A549 (cell line): Measurements from ENCODE around the gene TMEM100. TPM values are rescaled to one million over a fixed set of nuclear protein-coding genes. Genes with fewer than 3 reads are reported as not detected.

ENCODE experiments used
- ATAC-seq, 2 experiments: fragments of 200-7000 bp in 1 of 2; fragments of >200 bp in 1 of 2; cut with Nextera tagmentation in 1 of 2; cut with Tn5 transposase in 1 of 2; 3 replicates each; pipeline versions ENCODE4 v1.8.0 to v1.9.1; 2018 to 2020; ENCODE audit warnings: mild to moderate bottlenecking in 1 of 2, moderate library complexity in 1 of 2
- CTCF ChIA-PET: fragments of 300-600 bp; sonication (Branson Sonifier 250); formaldehyde crosslinking; extraction: SDS; loops from one replicate; lab custom pipeline; 2021; ENCODE audit warnings: antibody characterized with exemption, inconsistent platforms; lab: Yijun Ruan, JAX
- POLR2A ChIA-PET: fragments of 350-600 bp; formaldehyde crosslinking; extraction: SDS; loops from one replicate; lab custom pipeline; 2021; ENCODE audit warnings: antibody characterized with exemption, inconsistent platforms; lab: Yijun Ruan, JAX
- DNase-seq, 2 experiments: peaks; one replicate each; pipeline versions ENCODE4 v3.0.0 to v3.0.0-alpha.2; 2011 to 2016; ENCODE audit warnings: low read depth in 1 of 2, low spot score in 1 of 2
- FAIRE-seq: peaks from 2 replicates; lab custom pipeline; 2011; peaks lifted over from hg19 to GRCh38; lab: Jason Lieb, UNC
- H3K27ac ChIP-seq, 2 experiments: fragments of >200 bp; sonication (Bioruptor Twin); formaldehyde crosslinking; 3 replicates each; pipeline ENCODE4 v1.5.1; 2016 to 2017
- H3K4me1 ChIP-seq: fragments of >200 bp; sonication (Bioruptor Twin); formaldehyde crosslinking; 3 replicates; pipeline ENCODE4 v1.6.1; 2016
- H3K4me2 ChIP-seq: fragments of >200 bp; sonication (Bioruptor Twin); formaldehyde crosslinking; 3 replicates; pipeline ENCODE4 v1.6.1; 2016
- H3K4me3 ChIP-seq: fragments of >200 bp; sonication (Bioruptor Twin); formaldehyde crosslinking; 3 replicates; pipeline ENCODE4 v1.5.1; 2016
- H3K9me3 ChIP-seq: fragments of >200 bp; sonication (Bioruptor Twin); formaldehyde crosslinking; 3 replicates; pipeline ENCODE4 v1.6.1; 2016
- CEBPB ChIP-seq, 2 experiments: fragments of >200 bp in 1 of 2; sonication (Bioruptor Twin) in 1 of 2; formaldehyde crosslinking in 1 of 2; IDR thresholded peaks; 2 replicates each; pipeline ENCODE4 v1.6.1; 2012 to 2016
- CHD2 ChIP-seq: fragments of 150-350 bp; IDR thresholded peaks from 2 replicates; pipeline ENCODE4 v1.6.1; 2014; ENCODE audit warnings: low read length; ENCODE audit not compliant: partially characterized antibody
- EHMT2 ChIP-seq: fragments of 200-600 bp; sonication (generic); IDR thresholded peaks from 2 replicates; pipeline ENCODE4 v1.6.1; 2016; ENCODE audit warnings: antibody characterized with exemption, low read depth, mild to moderate bottlenecking, moderate library complexity
- FOSL2 ChIP-seq, 2 experiments: fragments of 450-650 bp in 1 of 2; fragments of >200 bp in 1 of 2; sonication (Bioruptor Twin) in 1 of 2; formaldehyde crosslinking; IDR thresholded peaks; 2 replicates each; pipeline versions ENCODE4 v1.5.0 to v1.6.1; 2016 to 2020; ENCODE audit warnings: mild to moderate bottlenecking in 1 of 2, moderate library complexity in 1 of 2
- FOXS1 ChIP-seq: fragments of 250-450 bp; sonication (Bioruptor Pico); IDR thresholded peaks from 2 replicates; pipeline ENCODE4 v1.5.0; 2020; ENCODE audit warnings: mild to moderate bottlenecking, moderate library complexity
- HOXA7 ChIP-seq: fragments of 250-450 bp; sonication (Bioruptor Pico); IDR thresholded peaks from 2 replicates; pipeline ENCODE4 v1.5.0; 2020; ENCODE audit warnings: mild to moderate bottlenecking, moderate library complexity
- JUN ChIP-seq, 2 experiments: fragments of >200 bp; sonication (Bioruptor Twin); formaldehyde crosslinking; IDR thresholded peaks; 2 replicates in 1 of 2; 3 replicates in 1 of 2; pipeline ENCODE4 v1.6.1; 2016 to 2017
- NR3C1 ChIP-seq: fragments of >200 bp; sonication (Bioruptor Twin); formaldehyde crosslinking; IDR thresholded peaks from 3 replicates; pipeline ENCODE4 v1.6.1; 2017
- PHF8 ChIP-seq: fragments of 200-600 bp; sonication (generic); IDR thresholded peaks from 2 replicates; pipeline ENCODE4 v1.6.1; 2016; ENCODE audit warnings: low read depth, mild to moderate bottlenecking, antibody characterized with exemption, moderate library complexity, borderline replicate concordance
- RARB ChIP-seq: fragments of 250-450 bp; sonication (Bioruptor Pico); IDR thresholded peaks from 2 replicates; pipeline ENCODE4 v1.8.0; 2021; ENCODE audit warnings: mild to moderate bottlenecking, moderate library complexity
- RCOR1 ChIP-seq: fragments of 150-350 bp; IDR thresholded peaks from 2 replicates; pipeline ENCODE4 v1.6.1; 2014; ENCODE audit warnings: antibody characterized with exemption, low read length, low read depth
- SMC3 ChIP-seq: fragments of >200 bp; sonication (Bioruptor Twin); formaldehyde crosslinking; IDR thresholded peaks from 3 replicates; pipeline ENCODE4 v1.6.1; 2018; ENCODE audit warnings: inconsistent platforms
- SREBF2 ChIP-seq: fragments of 450-650 bp; IDR thresholded peaks from 2 replicates; pipeline ENCODE4 v1.6.1; 2014; ENCODE audit warnings: mild to moderate bottlenecking, moderate library complexity
- ZNF302 ChIP-seq: fragments of 250-450 bp; sonication (Bioruptor Pico); IDR thresholded peaks from 2 replicates; pipeline ENCODE4 v1.9.0; 2021; ENCODE audit warnings: inconsistent platforms, mild to moderate bottlenecking, moderate library complexity
- ZSCAN20 ChIP-seq: fragments of 250-450 bp; sonication (Bioruptor Pico); IDR thresholded peaks from 2 replicates; pipeline ENCODE4 v1.8.0; 2022; ENCODE audit warnings: mild to moderate bottlenecking, moderate library complexity
- WGBS: methylation state at CpG from one replicate; pipeline ENCODE4 v1.1.6; 2017; ENCODE audit errors: missing lambda C conversion rate; 5-methylcytosine and 5-hydroxymethylcytosine counted together
- polyA plus RNA-seq, 4 experiments: library from polyadenylated mRNA; depleted of rRNA in 3 of 4; stranded (reverse); fragments of >200 nt; fragmentation: RNase III in 1 of 4; extraction: RNeasy Plus Mini Kit Qiagen cat#74134 plus additional on column Dnase treatment in 1 of 4; gene quantifications; 2 replicates in 3 of 4; 3 replicates in 1 of 4; pipeline ENCODE4 v1.2.3, GENCODE V29; 2011 to 2017
- TF ChIP-seq, protein P1 (sequence below): IDR thresholded peaks from 2 replicates; pipeline ENCODE4 v1.6.1; 2012
- TF ChIP-seq, protein P2 (sequence below): fragments of >200 bp; sonication (Bioruptor Twin); formaldehyde crosslinking; IDR thresholded peaks from 3 replicates; pipeline ENCODE4 v1.5.1; 2016
- TF ChIP-seq, protein P3 (sequence below): IDR thresholded peaks from 2 replicates; pipeline ENCODE4 v1.6.1; 2012
- TF ChIP-seq, protein P4 (sequence below): fragments of 250-450 bp; sonication (Bioruptor Pico); IDR thresholded peaks from 2 replicates; pipeline ENCODE4 v1.5.0; 2020; ENCODE audit warnings: low read depth, mild to moderate bottlenecking, moderate library complexity

The TMEM100 gene
- polyA plus RNA-seq, 2 of the 4 experiments (the other 2 are of a cell fraction): not detected

DNA sequence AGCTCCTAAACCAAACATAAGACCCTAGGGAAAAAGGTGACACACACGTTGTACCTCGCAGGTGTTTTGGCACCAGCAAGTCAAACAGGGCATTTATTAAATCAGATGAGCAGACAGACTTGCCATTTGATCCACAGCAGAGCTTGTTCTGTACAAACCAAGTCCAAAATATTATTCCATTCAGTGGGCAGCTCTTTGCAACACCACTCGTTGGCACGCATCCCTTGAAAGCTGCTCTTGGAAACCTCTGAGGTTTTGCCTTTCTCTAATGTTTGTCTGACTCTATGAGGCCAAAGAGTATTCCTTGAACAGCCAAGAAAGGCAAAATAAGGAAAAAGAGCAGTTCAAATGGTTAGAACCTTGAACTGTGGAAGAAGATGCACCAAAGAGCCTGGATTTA lies 12.7 kb downstream of the TMEM100 start:
- H3K27ac ChIP-seq: no peak overlapping the region
- POLR2A ChIA-PET: no interaction called here
- ATAC-seq: no peak
- no peaks in the 10 kb centered on the region for H3K9me3 ChIP-seq
- no peak overlapping the region for H3K4me3 ChIP-seq
- no peak for FAIRE-seq
- TF ChIP-seq ZNF302 (CRISPR knock-in tag) (no peak), PHF8 (no peak), SREBF2 (no peak), RARB (CRISPR knock-in tag) (no peak), SMC3 (no peak), JUN (IDR thresholded peaks at IDR 0.05) (no peak), EHMT2 (no peak), HOXA7 (no peak), ZSCAN20 (CRISPR knock-in tag) (no peak)
- TF ChIP-seq, protein P1, sequence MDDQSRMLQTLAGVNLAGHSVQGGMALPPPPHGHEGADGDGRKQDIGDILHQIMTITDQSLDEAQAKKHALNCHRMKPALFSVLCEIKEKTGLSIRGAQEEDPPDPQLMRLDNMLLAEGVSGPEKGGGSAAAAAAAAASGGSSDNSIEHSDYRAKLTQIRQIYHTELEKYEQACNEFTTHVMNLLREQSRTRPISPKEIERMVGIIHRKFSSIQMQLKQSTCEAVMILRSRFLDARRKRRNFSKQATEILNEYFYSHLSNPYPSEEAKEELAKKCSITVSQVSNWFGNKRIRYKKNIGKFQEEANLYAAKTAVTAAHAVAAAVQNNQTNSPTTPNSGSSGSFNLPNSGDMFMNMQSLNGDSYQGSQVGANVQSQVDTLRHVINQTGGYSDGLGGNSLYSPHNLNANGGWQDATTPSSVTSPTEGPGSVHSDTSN: no peak
- TF ChIP-seq, protein P2, sequence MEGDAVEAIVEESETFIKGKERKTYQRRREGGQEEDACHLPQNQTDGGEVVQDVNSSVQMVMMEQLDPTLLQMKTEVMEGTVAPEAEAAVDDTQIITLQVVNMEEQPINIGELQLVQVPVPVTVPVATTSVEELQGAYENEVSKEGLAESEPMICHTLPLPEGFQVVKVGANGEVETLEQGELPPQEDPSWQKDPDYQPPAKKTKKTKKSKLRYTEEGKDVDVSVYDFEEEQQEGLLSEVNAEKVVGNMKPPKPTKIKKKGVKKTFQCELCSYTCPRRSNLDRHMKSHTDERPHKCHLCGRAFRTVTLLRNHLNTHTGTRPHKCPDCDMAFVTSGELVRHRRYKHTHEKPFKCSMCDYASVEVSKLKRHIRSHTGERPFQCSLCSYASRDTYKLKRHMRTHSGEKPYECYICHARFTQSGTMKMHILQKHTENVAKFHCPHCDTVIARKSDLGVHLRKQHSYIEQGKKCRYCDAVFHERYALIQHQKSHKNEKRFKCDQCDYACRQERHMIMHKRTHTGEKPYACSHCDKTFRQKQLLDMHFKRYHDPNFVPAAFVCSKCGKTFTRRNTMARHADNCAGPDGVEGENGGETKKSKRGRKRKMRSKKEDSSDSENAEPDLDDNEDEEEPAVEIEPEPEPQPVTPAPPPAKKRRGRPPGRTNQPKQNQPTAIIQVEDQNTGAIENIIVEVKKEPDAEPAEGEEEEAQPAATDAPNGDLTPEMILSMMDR: no peak
- DNase-seq: no peak
- H3K4me1 ChIP-seq: peaks cover 15% of the 10 kb centered on the region
- WGBS: 48% methylated on average over 4 of the region's 4 CpGs
- CTCF ChIA-PET: interaction anchor here (0.5 to 4.3 kb wide), 5 partner anchors 8 to 199 kb away, joined by 3 to 36 read pairs (median 4); no protein-coding TSS in a partner anchor
- H3K4me2 ChIP-seq: no peak overlapping the region

DNA sequence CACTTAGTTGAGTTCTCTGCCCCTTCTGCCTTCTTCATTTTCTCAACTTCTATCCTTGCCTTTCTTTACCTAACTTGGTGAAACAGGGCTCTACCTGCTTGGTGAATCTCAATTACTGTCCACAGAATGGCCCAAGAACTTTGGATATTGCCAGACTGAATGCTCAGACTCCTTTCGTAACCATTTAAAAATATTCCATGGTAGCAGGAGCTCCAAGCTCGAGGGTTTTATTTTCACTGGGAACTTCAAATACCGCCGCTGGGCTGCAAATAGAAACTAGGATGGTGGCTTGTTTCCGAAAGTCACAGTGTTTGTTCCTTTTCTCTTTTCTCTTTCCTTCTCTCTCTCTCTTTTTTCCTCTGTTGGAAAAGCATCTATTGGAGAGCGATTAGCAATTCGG lies 13.2 kb downstream of the TMEM100 start:
- Histone ChIP-seq H3K4me2 (no peak overlapping the region), H3K4me1 (peaks cover 15% of the 10 kb centered on the region), H3K9me3 (no peaks in the 10 kb centered on the region), H3K4me3 (no peak overlapping the region), H3K27ac (no peak overlapping the region)
- ATAC-seq (no peak), FAIRE-seq (no peak), DNase-seq (no peak)
- TF ChIP-seq HOXA7 (no peak), CHD2 (no peak), NR3C1 (no peak), CEBPB (IDR thresholded peaks at IDR 0.05) (no peak), RCOR1 (no peak), FOXS1 (CRISPR knock-in tag) (no peak), FOSL2 (IDR thresholded peaks at IDR 0.05) (no peak), FOSL2 (CRISPR knock-in tag; IDR thresholded peaks at IDR 0.05) (no peak)
- TF ChIP-seq, protein P3, sequence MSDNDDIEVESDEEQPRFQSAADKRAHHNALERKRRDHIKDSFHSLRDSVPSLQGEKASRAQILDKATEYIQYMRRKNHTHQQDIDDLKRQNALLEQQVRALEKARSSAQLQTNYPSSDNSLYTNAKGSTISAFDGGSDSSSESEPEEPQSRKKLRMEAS: no peak
- TF ChIP-seq, protein P2: no peak
- TF ChIP-seq, protein P4, sequence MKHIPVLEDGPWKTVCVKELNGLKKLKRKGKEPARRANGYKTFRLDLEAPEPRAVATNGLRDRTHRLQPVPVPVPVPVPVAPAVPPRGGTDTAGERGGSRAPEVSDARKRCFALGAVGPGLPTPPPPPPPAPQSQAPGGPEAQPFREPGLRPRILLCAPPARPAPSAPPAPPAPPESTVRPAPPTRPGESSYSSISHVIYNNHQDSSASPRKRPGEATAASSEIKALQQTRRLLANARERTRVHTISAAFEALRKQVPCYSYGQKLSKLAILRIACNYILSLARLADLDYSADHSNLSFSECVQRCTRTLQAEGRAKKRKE: no peak
- WGBS: 65% methylated on average over 7 of the region's 7 CpGs
- CTCF ChIA-PET: interaction anchor here (0.5 to 4.3 kb wide), 6 partner anchors 9 to 1854 kb away, joined by 3 to 36 read pairs (median 4); no protein-coding TSS in a partner anchor
- POLR2A ChIA-PET: no interaction called here
